Caco-2 (cell line): ENCODE data around the gene ADCK2. TPM values are rescaled to one million over a fixed set of nuclear protein-coding genes. Genes with fewer than 3 reads are reported as not detected.
"Not testable (repeated sequence)": the region's sequence is repeated elsewhere in the genome, so short reads cannot be mapped to it uniquely, and the experiment has no call there.

Source experiments
- BruUV-seq: library from RNA; stranded (reverse); fragments of 400-500 nt; replicated peaks from 2 replicates; lab custom pipeline; 2021; lab: Mats Ljungman, UMichigan
- CTCF ChIA-PET: fragments of 300-600 bp; sonication (Branson Sonifier 250); formaldehyde crosslinking; loops from one replicate; lab custom pipeline; 2022; ENCODE audit warnings: antibody characterized with exemption; lab: Charles Lee
- POLR2A ChIA-PET: fragments of 300-600 bp; sonication (Branson Sonifier 250); formaldehyde crosslinking; loops from one replicate; lab custom pipeline; 2022; ENCODE audit warnings: antibody characterized with exemption; lab: Charles Lee
- DNase-seq, 2 experiments: peaks; one replicate each; pipeline versions ENCODE4 v3.0.0 to v3.0.0-alpha.2; 2020 to 2022
- H3K27me3 ChIP-seq: replicated peaks from 2 replicates; pipeline ENCODE4 v1.6.0; 2011; ENCODE audit warnings: low read length; ENCODE audit not compliant: control insufficient read depth, insufficient read depth
- H3K36me3 ChIP-seq: 2 replicates; pipeline ENCODE4 v1.5.1; 2011; ENCODE audit warnings: low read length; ENCODE audit not compliant: control insufficient read depth, insufficient read depth
- H3K4me1 ChIP-seq: fragments of 250-450 bp; sonication (Bioruptor Pico); 2 replicates; pipeline ENCODE4 v1.5.1; 2020; ENCODE audit warnings: mild to moderate bottlenecking
- H3K4me3 ChIP-seq: 2 replicates; pipeline ENCODE4 v1.5.1; 2011; ENCODE audit warnings: low read depth, mild to moderate bottlenecking, control low read depth, low read length
- H3K9me3 ChIP-seq: fragments of 250-450 bp; sonication (Bioruptor Pico); 2 replicates; pipeline ENCODE4 v1.5.1; 2020; ENCODE audit warnings: mild to moderate bottlenecking, moderate library complexity
- H3K27ac Mint-ChIP-seq: one replicate; pipeline ENCODE4 v1.8.0; 2022; ENCODE audit warnings: mixed read lengths; ENCODE audit not compliant: unreplicated experiment
- H3K27me3 Mint-ChIP-seq: one replicate; pipeline ENCODE4 v1.8.0; 2022; ENCODE audit warnings: mixed read lengths; ENCODE audit not compliant: insufficient read depth, unreplicated experiment
- H3K36me3 Mint-ChIP-seq: one replicate; pipeline ENCODE4 v1.8.0; 2022; ENCODE audit warnings: mild to moderate bottlenecking, mixed read lengths; ENCODE audit not compliant: insufficient read depth, unreplicated experiment
- H3K4me1 Mint-ChIP-seq: one replicate; pipeline ENCODE4 v1.8.0; 2022; ENCODE audit warnings: low read depth, mixed read lengths; ENCODE audit not compliant: unreplicated experiment
- H3K4me3 Mint-ChIP-seq: one replicate; pipeline ENCODE4 v1.8.0; 2022; ENCODE audit warnings: mild to moderate bottlenecking, moderate library complexity, mixed read lengths; ENCODE audit not compliant: unreplicated experiment
- H3K9me3 Mint-ChIP-seq: one replicate; pipeline ENCODE4 v1.8.0; 2022; ENCODE audit warnings: mixed read lengths; ENCODE audit not compliant: unreplicated experiment
- CTCF ChIP-seq, 2 experiments: fragments of 200-600 bp in 1 of 2; IDR thresholded peaks; 1 replicate in 1 of 2; 2 replicates in 1 of 2; pipeline versions ENCODE4 v1.5.1 to v1.8.0; 2011 to 2022; ENCODE audit warnings: antibody characterized with exemption in 1 of 2, control low read depth in 1 of 2, inconsistent platforms in 1 of 2, low read depth in 1 of 2, low read length in 1 of 2, mild to moderate bottlenecking in 1 of 2, moderate library complexity in 1 of 2; ENCODE audit not compliant: insufficient read depth in 1 of 2, severe bottlenecking in 1 of 2, unreplicated experiment in 1 of 2
- intact Hi-C: fragments of 100-400 bp; cut with micrococcal nuclease; formaldehyde crosslinking; loops from one replicate; pipeline ENCODE4 v1.10.0; 2022; ENCODE audit not compliant: unreplicated experiment
- total RNA-seq: library from RNA; stranded (reverse); gene quantifications from 2 replicates; pipeline ENCODE4 v1.2.3, GENCODE V29; 2022

ADCK2 gene
- total RNA-seq, 1 experiment from 2014 or later = 17.7 TPM

- Mint-ChIP-seq H3K9me3 (no peaks in the 10 kb centered on the region), H3K27me3 (no peaks in the 10 kb centered on the region), H3K4me1 (peaks cover 8% of the 10 kb centered on the region), H3K4me3 (no peak overlapping the region), H3K36me3 (no peaks in the 10 kb centered on the region), H3K27ac (no peak overlapping the region)
- POLR2A ChIA-PET = no interaction called here
- H3K9me3 ChIP-seq = no peaks in the 10 kb centered on the region
- no peak overlapping the region for H3K4me3 ChIP-seq
- H3K27me3 ChIP-seq = no peaks in the 10 kb centered on the region
- CTCF ChIA-PET = interaction anchor here (1.4 kb wide), 1 partner anchor 143 kb away, joined by 3 read pairs; no protein-coding TSS in a partner anchor
- H3K36me3 ChIP-seq = no peaks in the 10 kb centered on the region
- no peak for DNase-seq
- peaks cover 9% of the 10 kb centered on the region for H3K4me1 ChIP-seq
- intact Hi-C loops = no loop called here
- TF ChIP-seq CTCF (IDR thresholded peaks at IDR 0.05; ENCODE audit: insufficient read depth in 1 of 2, low read depth in 1 of 2, low read length in 1 of 2, severe bottlenecking in 1 of 2, unreplicated experiment in 1 of 2) = no peak
- BruUV-seq = no TSS peak
These were observed 11.6 kb upstream of the ADCK2 start for GRCh38 chr7:140661124-140661523.

DNA sequence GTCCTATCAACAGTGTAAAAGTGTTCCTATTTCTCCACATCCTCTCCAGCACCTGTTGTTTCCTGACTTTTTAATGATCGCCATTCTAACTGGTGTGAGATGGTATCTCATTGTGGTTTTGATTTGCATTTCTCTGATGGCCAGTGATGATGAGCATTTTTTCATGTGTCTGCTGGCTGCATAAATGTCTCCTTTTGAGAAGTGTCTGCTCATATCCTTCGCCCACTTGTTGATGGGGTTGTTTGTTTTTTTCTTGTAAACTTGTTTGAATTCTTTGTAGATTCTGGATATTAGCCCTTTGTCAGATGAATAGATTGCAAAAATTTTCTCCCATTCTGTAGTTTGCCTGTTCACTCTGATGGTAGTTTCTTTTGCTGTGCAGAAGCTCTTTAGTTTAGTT is 9.8 kb upstream of the ADCK2 start:
- BruUV-seq, intact Hi-C loops: not testable (repeated sequence)

DNA sequence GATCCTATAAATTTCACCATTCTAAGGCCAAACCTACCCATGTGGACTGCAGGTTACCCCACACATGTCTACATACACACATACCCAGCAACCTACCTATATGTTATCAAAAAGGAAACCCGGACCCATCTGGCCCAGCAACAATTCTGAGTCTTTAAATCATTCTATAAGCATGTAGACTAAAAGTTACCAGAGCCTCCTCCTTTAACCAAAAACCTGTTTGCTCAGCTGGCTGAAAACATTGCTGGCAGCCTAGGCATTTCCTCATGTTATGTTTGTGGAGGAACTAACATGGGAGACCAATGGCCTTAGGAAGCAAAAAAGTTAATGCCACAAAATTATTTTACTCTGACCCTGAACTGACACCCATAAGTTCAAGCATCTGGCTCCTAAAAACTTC is 5.3 kb upstream of the ADCK2 start:
- BruUV-seq = no TSS peak
- Histone ChIP-seq H3K9me3 (no peaks in the 10 kb centered on the region), H3K4me1 (0 out of 2 replicates have a peak, but pooled peaks cover 3% of the 10 kb centered on the region), H3K4me3 (no peak overlapping the region), H3K36me3 (no peaks in the 10 kb centered on the region), H3K27me3 (no peaks in the 10 kb centered on the region)
- no peak for TF ChIP-seq CTCF (IDR thresholded peaks at IDR 0.05; ENCODE audit: insufficient read depth in 1 of 2, low read depth in 1 of 2, low read length in 1 of 2, severe bottlenecking in 1 of 2, unreplicated experiment in 1 of 2)
- no peaks in the 10 kb centered on the region for H3K36me3 Mint-ChIP-seq
- CTCF ChIA-PET = no interaction called here
- DNase-seq = no peak
- POLR2A ChIA-PET = no interaction called here
- no peak overlapping the region for H3K4me3 Mint-ChIP-seq
- no peaks in the 10 kb centered on the region for H3K27me3 Mint-ChIP-seq
- H3K9me3 Mint-ChIP-seq = no peaks in the 10 kb centered on the region
- H3K27ac Mint-ChIP-seq = no peak overlapping the region
- intact Hi-C loops = no loop called here
- no peaks in the 10 kb centered on the region for H3K4me1 Mint-ChIP-seq

More for the DNA sequence above, 9.8 kb upstream of the ADCK2 start:
- H3K9me3 Mint-ChIP-seq, H3K4me3 ChIP-seq, CTCF ChIA-PET, H3K9me3 ChIP-seq, H3K4me1 Mint-ChIP-seq, H3K27me3 Mint-ChIP-seq, H3K4me3 Mint-ChIP-seq, H3K27ac Mint-ChIP-seq, H3K36me3 ChIP-seq, DNase-seq, H3K36me3 Mint-ChIP-seq, POLR2A ChIA-PET, H3K27me3 ChIP-seq, H3K4me1 ChIP-seq: not testable (repeated sequence)

DNA sequence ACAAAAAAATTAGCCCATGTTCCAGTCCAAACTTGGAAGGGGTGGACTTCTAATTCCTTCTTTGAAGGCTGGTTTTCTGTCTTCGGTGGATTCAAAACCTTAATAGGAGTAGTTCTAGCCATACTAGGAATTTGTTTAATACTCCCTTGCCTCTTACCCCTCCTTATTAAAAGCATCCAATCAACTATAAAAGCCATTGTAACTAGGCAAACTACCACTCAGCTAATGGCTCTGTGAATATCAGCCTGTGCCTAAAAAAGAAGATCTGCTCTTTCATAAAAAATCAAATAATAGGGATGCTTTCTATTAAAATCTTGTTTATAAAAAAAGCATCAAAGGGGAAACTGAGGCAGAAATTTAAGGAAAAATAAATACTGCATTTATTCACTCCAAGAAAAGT is 4.1 kb upstream of the ADCK2 start:
- no peaks in the 10 kb centered on the region for H3K9me3 ChIP-seq
- POLR2A ChIA-PET = no interaction called here
- intact Hi-C loops = no loop called here

More for the DNA sequence above, 4.1 kb upstream of the ADCK2 start:
- no peaks in the 10 kb centered on the region for H3K36me3 ChIP-seq
- Mint-ChIP-seq H3K4me3 (no peak overlapping the region), H3K27me3 (no peaks in the 10 kb centered on the region), H3K27ac (no peak overlapping the region), H3K9me3 (no peaks in the 10 kb centered on the region), H3K36me3 (peaks cover 4% of the 10 kb centered on the region), H3K4me1 (no peaks in the 10 kb centered on the region)
- TF ChIP-seq CTCF (IDR thresholded peaks at IDR 0.05; ENCODE audit: insufficient read depth in 1 of 2, low read depth in 1 of 2, low read length in 1 of 2, severe bottlenecking in 1 of 2, unreplicated experiment in 1 of 2) = no peak
- 0 out of 2 replicates have a peak, but pooled peaks cover 3% of the 10 kb centered on the region for H3K4me1 ChIP-seq
- DNase-seq = no peak
- no TSS peak for BruUV-seq
- no peaks in the 10 kb centered on the region for H3K27me3 ChIP-seq
- no peak overlapping the region for H3K4me3 ChIP-seq
- CTCF ChIA-PET = interaction anchor here (0.6 kb wide), 1 partner anchor 270 kb away, joined by 9 read pairs; the partner anchor contains the start of gene SLC37A3
